SKM-1 treated with dmso at 0.1 percent for 144 hours (cell line): ENCODE results near the gene TNS3.

Experiments
- DNase-seq: peaks from one replicate; lab custom pipeline; 2025; ENCODE audit not compliant: unreplicated experiment; lab: John Stamatoyannopoulos, UW

The TNS3 gene

GRCh38 chr7:47508389-47509380 lies 73.2 kb downstream of the TNS3 start:
- DNase-seq = no peak

GRCh38 chr7:47507522-47507921 lies 74.4 kb downstream of the TNS3 start:
- no peak for DNase-seq

DNA sequence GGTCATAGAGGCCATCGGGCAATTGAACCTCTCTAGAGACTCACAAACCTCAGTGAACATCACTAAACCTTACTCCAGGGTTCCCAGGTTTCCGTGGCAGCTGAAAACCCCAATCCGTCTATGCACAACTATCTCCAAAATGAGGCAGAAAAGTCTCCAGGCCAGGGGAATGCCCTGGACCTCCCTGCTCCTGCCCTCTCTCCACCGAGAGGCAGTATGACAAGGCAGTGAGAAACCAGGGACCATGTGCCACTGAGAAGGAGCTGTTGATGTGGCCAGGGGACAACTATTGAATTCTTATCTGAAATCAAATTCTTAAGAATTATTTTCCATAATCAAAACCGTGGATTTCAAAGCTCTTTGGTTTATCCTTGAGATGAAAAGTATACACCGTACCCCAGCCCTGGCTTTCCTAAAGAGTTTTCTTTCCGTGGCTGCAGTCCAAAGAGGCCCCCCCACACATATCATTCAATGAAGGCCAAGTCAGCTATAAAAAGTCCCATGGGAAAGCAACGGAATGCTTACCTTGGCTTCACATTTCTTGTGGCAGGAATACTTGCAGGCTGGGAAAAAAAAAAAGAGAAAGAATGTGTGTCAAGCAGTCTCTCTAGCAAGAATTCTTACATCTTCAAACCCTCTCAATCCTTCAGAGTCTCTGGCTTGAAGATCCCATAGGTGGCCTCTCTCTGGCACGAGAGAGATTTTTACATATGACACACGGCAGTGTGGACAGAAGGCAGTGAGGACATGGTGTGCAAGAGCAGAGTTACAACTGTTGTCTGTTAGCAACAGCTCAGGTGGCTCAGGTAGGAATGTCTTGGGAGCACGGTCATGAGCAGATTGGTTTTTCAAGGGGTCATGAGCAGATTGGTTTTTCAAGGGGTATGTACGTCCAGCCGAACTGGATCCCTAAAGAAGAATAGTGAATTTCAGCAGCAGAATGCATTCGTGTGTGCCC lies 75.2 kb downstream of the TNS3 start:
- DNase-seq = no peak

DNA sequence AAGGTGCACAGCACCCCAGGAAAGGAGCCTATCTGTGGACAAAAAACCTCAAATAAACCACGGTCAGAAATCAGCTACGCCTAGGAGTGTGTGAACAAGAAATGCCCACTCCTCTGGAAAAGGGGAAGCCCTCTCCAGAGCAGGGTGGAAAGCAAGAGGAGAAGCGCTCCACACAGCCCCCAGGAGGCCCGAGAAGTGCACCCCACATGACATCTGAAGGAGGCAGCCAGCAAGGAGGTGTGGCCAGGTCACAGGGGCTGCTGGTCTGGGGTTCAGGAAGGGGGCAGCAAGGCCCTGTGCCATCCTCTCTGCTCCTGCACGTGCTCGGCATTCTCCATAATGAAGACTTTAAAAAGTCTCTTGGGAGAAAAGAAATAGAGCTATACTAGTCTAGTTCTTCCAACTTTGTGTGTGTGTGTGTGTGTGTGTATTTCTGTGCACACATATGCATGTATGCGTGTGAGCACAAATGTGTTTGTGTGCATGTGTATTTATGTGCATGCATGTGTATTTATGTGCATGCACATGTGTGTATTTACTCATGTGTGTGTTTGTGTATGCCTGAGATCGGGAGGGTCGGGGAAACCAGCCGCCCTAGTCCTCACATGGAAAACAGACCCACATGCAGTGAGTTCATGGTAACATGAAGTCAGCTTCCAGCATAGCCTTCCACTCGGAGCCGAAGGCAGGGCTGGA lies 76.5 kb downstream of the TNS3 start:
- DNase-seq = no peak

DNA sequence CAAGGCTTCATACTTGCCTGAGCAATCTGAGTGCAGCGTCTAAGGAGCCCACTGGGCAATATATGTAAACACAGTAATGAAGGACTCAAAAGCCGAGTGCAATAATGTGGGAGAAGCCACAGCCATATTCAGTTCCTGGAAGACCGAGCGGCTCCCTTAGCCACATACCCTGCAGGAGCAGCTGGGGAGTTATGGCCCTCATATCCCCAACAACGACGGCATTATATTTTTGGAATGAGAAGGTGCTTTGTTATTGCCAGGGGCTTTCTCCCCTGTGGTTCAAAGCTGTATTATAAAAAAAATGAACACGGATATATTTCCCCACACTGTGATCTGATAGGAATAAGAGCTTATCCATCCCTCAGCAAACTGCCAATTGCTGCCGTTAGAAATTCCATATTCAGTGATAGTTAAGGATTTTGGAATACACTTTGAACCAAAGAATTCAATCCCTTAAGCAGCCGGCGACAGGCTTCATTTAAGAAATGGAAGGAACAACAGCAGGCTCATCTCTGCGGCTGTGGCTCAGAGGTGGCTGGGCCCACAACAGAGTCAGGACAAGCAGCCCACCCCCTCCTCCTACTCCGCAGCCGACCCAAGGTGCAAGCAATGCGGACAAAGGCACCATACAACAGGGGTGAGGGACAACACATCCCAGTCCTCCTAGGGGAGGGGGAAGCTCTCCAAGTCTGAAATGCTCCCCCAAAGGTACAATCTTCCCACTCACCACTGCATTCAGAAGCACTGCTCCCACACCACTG lies 77.2 kb downstream of the TNS3 start:
- DNase-seq = no peak

GRCh38 chr7:47503281-47503680 lies 78.6 kb downstream of the TNS3 start:
- no peak for DNase-seq

- no peak for DNase-seq
Observed at GRCh38 chr7:47502240-47502877, 79.6 kb downstream of the TNS3 start.

DNA sequence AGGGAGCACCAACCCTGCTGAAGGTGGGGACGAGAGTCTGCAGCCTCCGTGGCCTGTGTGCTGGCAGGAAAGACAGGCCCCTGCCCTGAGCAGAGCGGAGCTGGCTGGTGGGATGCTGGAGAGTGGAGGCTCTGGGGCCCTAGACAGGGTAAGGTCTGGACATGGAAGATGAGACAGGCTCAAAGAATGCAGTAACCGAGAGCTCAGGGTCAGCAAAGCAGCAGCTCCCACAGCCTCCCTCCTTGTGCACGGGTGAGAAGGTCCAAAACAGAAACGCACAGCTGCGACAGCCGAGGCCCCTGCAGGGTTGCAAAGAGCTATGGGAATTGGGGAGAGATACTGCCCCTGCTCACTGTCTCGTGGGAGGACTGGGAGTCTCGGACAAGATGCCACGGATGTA lies 80.5 kb downstream of the TNS3 start:
- DNase-seq = no peak

DNA sequence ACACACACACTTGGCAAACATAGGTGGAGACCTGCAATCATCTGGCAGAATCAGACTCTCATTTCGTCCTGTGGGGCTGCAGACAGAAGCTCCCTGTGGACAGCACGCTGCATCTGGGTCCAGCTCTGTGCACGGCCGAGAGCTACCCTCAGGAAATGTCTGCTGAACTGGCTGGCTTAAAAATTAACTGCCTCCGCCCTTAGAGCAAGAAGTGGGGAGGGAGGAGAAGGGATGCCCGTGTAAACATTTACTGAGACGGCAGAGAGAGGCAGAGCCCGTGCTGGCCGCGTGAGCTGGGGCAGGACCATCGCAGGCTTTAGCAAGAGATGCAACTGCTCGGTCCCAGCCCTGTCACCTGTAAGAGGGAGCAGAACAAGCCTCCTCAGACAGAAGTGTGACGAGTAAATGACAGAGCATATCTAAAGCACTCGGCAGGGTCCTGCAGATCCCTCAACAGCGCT lies 81.8 kb downstream of the TNS3 start:
- no peak for DNase-seq

DNA sequence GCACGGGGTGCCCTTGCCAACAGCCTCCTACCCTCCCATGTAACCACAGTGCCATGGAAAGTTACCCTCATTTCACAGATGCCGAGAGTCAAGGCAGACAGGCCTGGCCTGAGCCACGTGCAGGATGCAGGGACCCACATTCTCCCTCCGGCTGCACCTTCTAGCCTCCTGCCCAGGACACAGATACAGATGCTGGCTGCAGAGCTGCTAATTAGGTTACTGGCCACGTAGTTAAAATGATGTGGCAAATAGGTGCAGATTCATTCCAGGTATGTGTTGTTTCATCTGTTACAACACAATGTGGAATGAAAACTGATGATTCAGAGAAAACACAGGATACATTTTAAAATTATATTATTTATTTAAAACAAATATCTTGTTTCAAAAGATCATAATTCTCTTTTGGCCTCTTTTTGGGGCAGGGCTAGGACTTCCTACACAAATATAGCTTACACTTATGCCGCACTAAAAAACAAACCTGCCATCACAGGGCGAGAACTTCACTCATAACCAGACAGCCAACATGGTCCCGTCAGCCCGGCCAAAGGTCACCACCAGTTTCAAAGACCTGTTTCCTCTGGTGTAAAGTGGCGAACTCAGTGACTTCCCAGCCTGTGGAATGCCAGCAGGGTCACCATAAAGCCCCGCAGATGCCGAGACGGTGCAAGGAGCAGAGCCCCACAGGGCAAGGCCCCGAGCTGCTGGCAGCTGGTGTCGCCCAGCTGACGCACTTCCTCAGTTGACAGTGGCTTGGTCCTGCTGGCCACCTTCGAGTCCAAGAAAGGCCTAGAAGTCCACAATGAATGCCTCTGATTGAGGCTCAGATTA lies 83.5 kb downstream of the TNS3 start:
- no peak for DNase-seq

- DNase-seq = no peak
Observed at GRCh38 chr7:47497367-47498096, 84.4 kb downstream of the TNS3 start.

- no peak for DNase-seq
Observed at GRCh38 chr7:47496666-47497065, 85.2 kb downstream of the TNS3 start.

- DNase-seq = no peak
Observed at GRCh38 chr7:47496056-47496665, 85.8 kb downstream of the TNS3 start.

GRCh38 chr7:47493976-47494911 lies 87.7 kb downstream of the TNS3 start:
- DNase-seq = peak; percentile 48

DNA sequence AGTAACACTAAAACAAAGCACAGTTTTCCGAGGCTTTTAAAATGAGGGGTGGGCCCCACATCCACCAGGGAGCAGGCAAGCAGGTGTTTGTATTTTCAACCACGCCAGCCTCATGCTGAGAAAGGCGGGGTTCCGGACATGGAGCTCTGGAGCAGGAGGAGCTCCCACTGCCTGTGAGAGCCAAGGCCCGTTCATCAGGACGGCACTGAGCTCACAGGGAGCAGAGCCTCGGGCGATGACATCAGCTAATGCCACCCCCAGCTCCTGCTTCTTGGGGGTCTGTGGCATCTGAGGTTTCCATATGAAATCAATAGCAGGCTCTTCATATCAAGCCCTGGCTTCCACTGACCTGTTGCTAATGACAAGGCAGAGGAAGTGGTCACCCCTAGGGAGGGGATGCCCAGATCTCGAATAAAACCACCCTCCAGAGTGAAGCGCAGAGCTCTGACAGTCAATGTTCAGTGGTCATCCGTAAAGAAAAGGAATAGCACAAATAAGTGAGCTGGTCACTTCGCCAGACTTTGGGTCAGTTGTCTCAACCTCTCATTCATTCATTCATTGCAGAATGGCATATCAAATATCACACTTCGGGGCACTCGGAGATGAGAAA lies 89.1 kb downstream of the TNS3 start:
- no peak for DNase-seq
